PC-3 (cell line): Measurements from ENCODE around the gene CPE. TPM values are rescaled to one million over a fixed set of nuclear protein-coding genes. Genes with fewer than 3 reads are reported as not detected.

ENCODE experiments used
- ATAC-seq: fragments of 200-7000 bp; cut with Tn5 transposase; 2 replicates; pipeline ENCODE4 v1.9.1; 2020; ENCODE audit warnings: mild to moderate bottlenecking, moderate library complexity
- BruUV-seq: library from RNA; stranded (reverse); fragments of 400-500 nt; replicated peaks from 2 replicates; lab custom pipeline; 2021; lab: Mats Ljungman, UMichigan
- CTCF ChIA-PET: fragments of 300-600 bp; sonication (Branson Sonifier 250); formaldehyde crosslinking; loops from one replicate; lab custom pipeline; 2022; ENCODE audit warnings: antibody characterized with exemption; lab: Charles Lee
- POLR2A ChIA-PET: fragments of 300-600 bp; sonication (Branson Sonifier 250); formaldehyde crosslinking; loops from one replicate; lab custom pipeline; 2022; ENCODE audit warnings: antibody characterized with exemption; ENCODE audit not compliant: unreplicated experiment; lab: Charles Lee
- DNase-seq: peaks from one replicate; pipeline ENCODE4 v3.0.0-alpha.2; 2015
- H2AFZ ChIP-seq: fragments of 300-600 bp; sonication (generic); 2 replicates; pipeline ENCODE4 v1.6.0; 2016; ENCODE audit warnings: antibody characterized with exemption, low read length
- H3F3A ChIP-seq: fragments of 300-600 bp; sonication (generic); one replicate; pipeline ENCODE4 v1.6.0; 2017; ENCODE audit warnings: antibody characterized with exemption, low read length, control low read depth, mild to moderate bottlenecking; ENCODE audit not compliant: unreplicated experiment
- H3K27ac ChIP-seq: fragments of 300-600 bp; sonication (generic); 2 replicates; pipeline ENCODE4 v1.5.1; 2016; ENCODE audit warnings: mild to moderate bottlenecking, low read length
- H3K27me3 ChIP-seq: fragments of 300-600 bp; sonication (generic); 2 replicates; pipeline ENCODE4 v1.6.1; 2016; ENCODE audit warnings: low read length, mixed read lengths
- H3K36me3 ChIP-seq: fragments of 300-600 bp; sonication (generic); 2 replicates; pipeline ENCODE4 v1.6.1; 2016; ENCODE audit warnings: low read depth, mixed run types, low read length, mixed read lengths
- H3K4me1 ChIP-seq: fragments of 300-600 bp; sonication (generic); 2 replicates; pipeline ENCODE4 v1.5.1; 2016; ENCODE audit warnings: low read length; ENCODE audit not compliant: insufficient read depth
- H3K4me2 ChIP-seq: fragments of 300-600 bp; sonication (generic); 2 replicates; pipeline ENCODE4 v1.6.0; 2016; ENCODE audit warnings: low read length
- H3K4me3 ChIP-seq: fragments of 300-600 bp; sonication (generic); 2 replicates; pipeline ENCODE4 v1.5.1; 2016; ENCODE audit warnings: mild to moderate bottlenecking, low read length, mixed read lengths
- H3K79me2 ChIP-seq: fragments of 300-600 bp; sonication (generic); 2 replicates; pipeline ENCODE4 v1.6.1; 2017; ENCODE audit warnings: low read length, mixed read lengths
- H3K9ac ChIP-seq: fragments of 300-600 bp; sonication (generic); 2 replicates; pipeline ENCODE4 v1.6.0; 2016; ENCODE audit warnings: mild to moderate bottlenecking, low read length
- H3K9me2 ChIP-seq: fragments of 300-600 bp; sonication (generic); replicated peaks from 2 replicates; pipeline ENCODE4 v1.6.1; 2016; ENCODE audit warnings: mixed run types, low read length, mixed read lengths
- H3K9me3 ChIP-seq: fragments of 300-600 bp; sonication (generic); 2 replicates; pipeline ENCODE4 v1.6.1; 2016; ENCODE audit warnings: low read length, mixed read lengths
- H4K20me1 ChIP-seq: fragments of 300-600 bp; sonication (generic); 2 replicates; pipeline ENCODE4 v1.6.1; 2016; ENCODE audit warnings: low read length, mixed read lengths
- CTCF ChIP-seq: fragments of 300-600 bp; sonication (generic); conservative IDR thresholded peaks from 2 replicates; pipeline ENCODE4 v1.5.1; 2017; ENCODE audit warnings: antibody characterized with exemption, low read depth, mild to moderate bottlenecking, low read length
- EZH2 ChIP-seq: fragments of 300-600 bp; sonication (generic); IDR thresholded peaks from one replicate; pipeline ENCODE4 v1.6.1; 2017; ENCODE audit warnings: antibody characterized with exemption, mild to moderate bottlenecking, low read length; ENCODE audit not compliant: unreplicated experiment
- EZH2phosphoT487 ChIP-seq: fragments of 300-600 bp; sonication (generic); IDR thresholded peaks from 2 replicates; pipeline ENCODE4 v1.6.1; 2018; ENCODE audit warnings: mild to moderate bottlenecking, antibody characterized with exemption, low read length, borderline replicate concordance
- intact Hi-C: fragments of 100-400 bp; cut with micrococcal nuclease; formaldehyde crosslinking; loops from 2 replicates; pipeline ENCODE4 v1.9.0; 2023
- total RNA-seq: library from RNA; depleted of rRNA; stranded (reverse); fragments of >200 nt; gene quantifications from 2 replicates; pipeline ENCODE4 v1.2.3, GENCODE V29; 2014

CPE gene
- total RNA-seq, 1 experiment from 2014 or later, result 15.5 TPM

- H3K27me3 ChIP-seq, result no peaks in the 10 kb centered on the region
- no peaks in the 10 kb centered on the region for H3K36me3 ChIP-seq
- TF ChIP-seq EZH2phosphoT487 (no peak), CTCF (no peak), EZH2 (no peak)
- ChIA-PET CTCF (no interaction called here), POLR2A (no interaction called here)
- H3F3A ChIP-seq, result no peaks in the 10 kb centered on the region
- H4K20me1 ChIP-seq, result no peaks in the 10 kb centered on the region
- H3K4me2 ChIP-seq, result no peak overlapping the region
- BruUV-seq, result no TSS peak
- no peaks in the 10 kb centered on the region for H3K9me2 ChIP-seq
- no peak overlapping the region for H2AFZ ChIP-seq
- DNase-seq (no peak), ATAC-seq (no peak)
- no peaks in the 10 kb centered on the region for H3K4me1 ChIP-seq
- no peak overlapping the region for H3K27ac ChIP-seq
- intact Hi-C loops, result no loop called here
- H3K4me3 ChIP-seq, result no peak overlapping the region
- H3K9me3 ChIP-seq, result no peaks in the 10 kb centered on the region
- H3K9ac ChIP-seq, result no peak overlapping the region
- no peaks in the 10 kb centered on the region for H3K79me2 ChIP-seq
Observed at GRCh38 chr4:165403637-165404036, 24.8 kb downstream of the CPE start.

- no peak overlapping the region for H2AFZ ChIP-seq
- POLR2A ChIA-PET, result no interaction called here
- no peaks in the 10 kb centered on the region for H3K9me2 ChIP-seq
- no peaks in the 10 kb centered on the region for H3K27me3 ChIP-seq
- no TSS peak for BruUV-seq
- no peaks in the 10 kb centered on the region for H4K20me1 ChIP-seq
- H3K36me3 ChIP-seq, result no peaks in the 10 kb centered on the region
- TF ChIP-seq CTCF, result no peak
- TF ChIP-seq EZH2, result no peak
- TF ChIP-seq EZH2phosphoT487, result no peak
- no peaks in the 10 kb centered on the region for H3K4me1 ChIP-seq
- H3F3A ChIP-seq, result no peaks in the 10 kb centered on the region
- no peaks in the 10 kb centered on the region for H3K79me2 ChIP-seq
- H3K27ac ChIP-seq, result no peak overlapping the region
- no peak overlapping the region for H3K9ac ChIP-seq
- H3K9me3 ChIP-seq, result no peaks in the 10 kb centered on the region
- CTCF ChIA-PET, result no interaction called here
- no peak overlapping the region for H3K4me2 ChIP-seq
- DNase-seq (no peak), ATAC-seq (no peak)
- intact Hi-C loops, result no loop called here
- H3K4me3 ChIP-seq, result no peak overlapping the region
Observed at GRCh38 chr4:165404080-165404479, 25.3 kb downstream of the CPE start.

GRCh38 chr4:165404696-165405095 lies 25.9 kb downstream of the CPE start:
- Histone ChIP-seq H2AFZ (no peak overlapping the region), H3K4me3 (no peak overlapping the region), H3K27me3 (no peaks in the 10 kb centered on the region), H3K9me2 (no peaks in the 10 kb centered on the region), H3K4me2 (no peak overlapping the region), H3K4me1 (no peaks in the 10 kb centered on the region), H4K20me1 (no peaks in the 10 kb centered on the region), H3K9ac (no peak overlapping the region), H3F3A (no peaks in the 10 kb centered on the region), H3K27ac (no peak overlapping the region), H3K36me3 (no peaks in the 10 kb centered on the region), H3K9me3 (no peaks in the 10 kb centered on the region), H3K79me2 (no peaks in the 10 kb centered on the region)
- BruUV-seq, result no TSS peak
- no peak for ATAC-seq
- intact Hi-C loops, result no loop called here
- POLR2A ChIA-PET, result no interaction called here
- no peak for DNase-seq
- CTCF ChIA-PET, result no interaction called here
- TF ChIP-seq CTCF, result no peak
- no peak for TF ChIP-seq EZH2phosphoT487
- TF ChIP-seq EZH2, result no peak
